AG10803 (cell line): ENCODE data around the gene ZBTB46.
A peak's percentile ranks its signal among the peaks of the same experiment; 100 is the strongest.

Source experiments
- DNase-seq: peaks from one replicate; pipeline ENCODE4 v3.0.0; 2010; ENCODE audit warnings: low read depth
- H3K4me3 ChIP-seq: 2 replicates; pipeline ENCODE4 v1.5.1; 2011; ENCODE audit warnings: mild to moderate bottlenecking, low read length, control low read depth
- TF ChIP-seq, protein P1 (sequence below): conservative IDR thresholded peaks from 2 replicates; pipeline ENCODE4 v1.5.1; 2011; ENCODE audit warnings: mild to moderate bottlenecking, low read length, control low read depth, inconsistent platforms

The ZBTB46 gene

DNA sequence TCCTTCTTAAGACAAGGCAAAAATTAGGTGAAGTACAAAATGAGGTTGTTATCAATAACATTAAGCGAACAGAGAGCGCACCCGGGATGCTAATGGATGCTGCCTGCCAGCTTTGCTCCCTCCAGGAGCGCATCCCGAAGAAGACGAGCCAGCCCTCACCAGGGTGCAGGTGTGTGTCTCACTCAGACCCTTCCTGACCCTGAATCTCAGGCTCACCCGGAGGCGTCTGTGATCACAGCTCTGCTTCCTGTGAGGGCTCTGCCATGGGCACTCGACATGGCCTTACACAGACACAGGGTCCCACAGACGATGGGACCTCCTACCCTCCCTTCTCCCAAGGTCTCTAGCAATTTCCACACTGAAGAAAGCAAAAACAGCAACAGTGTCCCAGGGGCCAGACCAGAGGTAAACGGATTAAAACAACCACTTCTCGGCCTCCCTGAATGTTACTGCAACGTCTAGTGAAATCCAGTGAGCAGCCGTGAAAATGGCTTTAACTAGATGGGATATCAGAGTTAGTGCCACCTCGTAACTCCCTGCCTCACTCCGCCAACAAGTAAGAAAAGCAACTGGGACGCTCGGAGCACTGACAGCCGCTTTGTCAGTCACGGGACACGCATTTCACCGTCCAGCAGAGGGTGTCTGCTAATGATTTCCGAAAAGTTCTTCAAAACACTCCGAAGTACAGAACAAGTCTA lies 11.7 kb downstream of the ZBTB46 start:
- peak; percentile 34 for DNase-seq
- H3K4me3 ChIP-seq = no peak overlapping the region
- TF ChIP-seq, protein P1, sequence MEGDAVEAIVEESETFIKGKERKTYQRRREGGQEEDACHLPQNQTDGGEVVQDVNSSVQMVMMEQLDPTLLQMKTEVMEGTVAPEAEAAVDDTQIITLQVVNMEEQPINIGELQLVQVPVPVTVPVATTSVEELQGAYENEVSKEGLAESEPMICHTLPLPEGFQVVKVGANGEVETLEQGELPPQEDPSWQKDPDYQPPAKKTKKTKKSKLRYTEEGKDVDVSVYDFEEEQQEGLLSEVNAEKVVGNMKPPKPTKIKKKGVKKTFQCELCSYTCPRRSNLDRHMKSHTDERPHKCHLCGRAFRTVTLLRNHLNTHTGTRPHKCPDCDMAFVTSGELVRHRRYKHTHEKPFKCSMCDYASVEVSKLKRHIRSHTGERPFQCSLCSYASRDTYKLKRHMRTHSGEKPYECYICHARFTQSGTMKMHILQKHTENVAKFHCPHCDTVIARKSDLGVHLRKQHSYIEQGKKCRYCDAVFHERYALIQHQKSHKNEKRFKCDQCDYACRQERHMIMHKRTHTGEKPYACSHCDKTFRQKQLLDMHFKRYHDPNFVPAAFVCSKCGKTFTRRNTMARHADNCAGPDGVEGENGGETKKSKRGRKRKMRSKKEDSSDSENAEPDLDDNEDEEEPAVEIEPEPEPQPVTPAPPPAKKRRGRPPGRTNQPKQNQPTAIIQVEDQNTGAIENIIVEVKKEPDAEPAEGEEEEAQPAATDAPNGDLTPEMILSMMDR = peak; percentile 56

DNA sequence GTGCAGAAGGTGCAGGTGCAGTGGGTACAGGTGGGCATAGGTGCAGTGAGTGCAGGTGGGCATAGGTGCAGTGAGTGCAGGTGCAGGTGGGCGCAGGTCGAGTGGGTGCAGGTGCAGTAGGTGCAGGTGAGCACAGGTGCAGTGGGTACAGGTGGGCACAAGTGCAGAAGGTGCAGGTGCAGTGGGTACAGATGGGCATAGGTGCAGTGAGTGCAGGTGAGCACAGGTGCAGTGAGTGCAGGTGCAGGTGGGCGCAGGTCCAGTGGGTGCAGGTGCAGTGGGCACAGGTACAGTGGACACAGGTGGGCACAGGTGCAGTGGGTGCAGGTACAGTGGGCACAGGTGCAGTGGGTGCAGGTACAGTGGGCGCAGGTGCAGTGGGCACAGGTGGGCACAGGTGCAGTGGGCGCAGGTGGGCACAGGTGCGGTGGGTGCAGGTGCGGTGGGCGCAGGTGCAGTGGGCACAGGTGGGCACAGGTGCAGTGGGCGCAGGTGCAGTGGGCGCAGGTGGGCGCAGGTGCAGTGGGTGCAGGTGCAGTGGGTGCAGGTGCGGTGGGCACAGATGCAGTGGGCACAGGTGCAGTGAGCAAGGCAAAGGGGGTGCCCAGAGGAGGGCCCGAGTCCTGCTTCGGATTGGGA lies 15.3 kb downstream of the ZBTB46 start:
- H3K4me3 ChIP-seq = no peak overlapping the region
- no peak for DNase-seq
- TF ChIP-seq, protein P1 = no peak

DNA sequence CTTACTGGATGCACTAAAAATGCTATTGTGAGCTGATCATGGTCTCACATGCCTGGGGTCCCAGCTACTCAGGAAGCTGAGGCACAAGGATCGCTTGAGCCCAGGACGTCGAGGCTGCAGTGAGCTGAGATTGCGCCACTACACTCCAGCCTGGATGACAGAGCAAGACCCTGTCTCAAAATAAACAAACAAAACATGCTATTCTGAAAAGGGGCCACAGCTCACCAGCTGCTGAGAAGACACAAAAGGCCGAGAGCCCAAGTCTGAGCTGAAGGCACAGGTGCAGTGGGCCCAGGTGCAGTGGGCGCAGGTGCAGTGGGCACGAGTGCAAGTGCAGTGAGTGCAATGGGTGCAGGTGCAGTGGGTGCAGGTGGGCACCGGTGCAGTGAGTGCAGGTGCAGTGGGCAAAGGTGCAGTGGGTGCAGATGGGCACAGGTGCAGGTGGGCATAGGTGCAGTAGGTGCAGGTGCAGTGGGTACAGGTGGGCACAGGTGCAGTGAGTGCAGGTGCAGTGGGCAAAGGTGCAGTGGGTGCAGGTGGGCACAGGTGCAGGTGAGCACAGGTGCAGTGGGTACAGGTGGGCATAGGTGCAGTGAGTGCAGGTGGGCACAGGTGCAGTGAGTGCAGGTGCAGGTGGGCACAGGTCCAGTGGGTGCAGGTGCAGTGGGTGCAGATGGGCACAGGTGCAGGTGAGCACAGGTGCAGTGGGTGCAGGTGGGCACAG lies 16.0 kb downstream of the ZBTB46 start:
- H3K4me3 ChIP-seq = no peak overlapping the region
- TF ChIP-seq, protein P1 = no peak
- no peak for DNase-seq

DNA sequence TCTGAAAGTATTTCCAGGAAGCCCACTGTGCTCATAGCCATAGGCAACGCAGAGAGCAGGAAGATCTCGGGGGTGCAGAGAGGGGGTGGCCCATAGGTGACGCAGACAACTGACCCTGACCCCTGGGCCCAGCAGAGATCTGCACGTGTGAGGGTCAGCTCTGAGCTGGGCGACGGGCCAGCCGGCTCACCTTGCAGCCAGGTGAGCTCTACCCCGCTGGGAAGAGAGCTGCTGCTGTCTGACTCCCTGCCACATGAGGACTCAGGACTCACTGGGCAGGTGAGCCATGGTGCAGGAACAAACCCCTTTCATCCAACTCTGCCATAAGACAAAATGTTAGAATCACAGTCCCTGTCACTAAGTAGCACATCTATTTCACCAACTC lies 19.6 kb downstream of the ZBTB46 start:
- no peak overlapping the region for H3K4me3 ChIP-seq
- TF ChIP-seq, protein P1 = no peak
- DNase-seq = no peak

DNA sequence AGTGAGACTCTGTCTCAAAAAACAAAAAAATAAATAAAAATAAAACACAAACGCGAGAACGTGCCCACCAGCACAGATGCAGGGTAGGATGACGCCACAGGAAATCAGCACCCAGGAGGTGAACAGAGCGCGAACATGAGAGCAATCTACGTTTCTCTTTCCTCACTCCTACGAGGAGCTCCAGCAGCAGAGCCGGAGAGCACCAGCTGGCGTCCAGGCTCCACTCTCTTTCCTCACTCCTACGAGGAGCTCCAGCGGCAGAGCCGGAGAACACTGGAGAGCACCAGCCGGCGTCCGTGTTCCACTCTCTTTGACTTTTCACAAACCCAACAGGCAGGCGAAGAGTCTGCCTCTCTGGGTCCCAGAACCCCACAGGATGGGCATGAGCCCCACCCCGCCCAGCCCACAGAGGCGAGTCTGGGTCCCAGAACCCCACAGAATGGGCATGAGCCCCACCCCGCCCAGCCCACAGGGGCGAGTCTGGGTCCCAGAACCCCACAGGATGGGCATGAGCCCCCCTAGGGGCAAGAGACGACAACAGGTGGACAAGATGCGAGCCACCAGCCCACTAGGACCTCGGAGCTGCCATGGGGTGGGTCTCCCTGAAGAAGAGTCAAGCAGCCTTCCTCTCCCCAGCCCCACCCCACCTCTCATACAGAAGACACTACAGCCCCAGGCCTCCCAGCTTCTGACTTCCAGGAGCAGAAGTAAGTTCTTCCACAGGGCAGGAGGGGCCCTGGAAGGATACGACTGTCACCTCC lies 20.2 kb downstream of the ZBTB46 start:
- TF ChIP-seq, protein P1 = no peak
- DNase-seq = no peak
- H3K4me3 ChIP-seq = no peak overlapping the region

DNA sequence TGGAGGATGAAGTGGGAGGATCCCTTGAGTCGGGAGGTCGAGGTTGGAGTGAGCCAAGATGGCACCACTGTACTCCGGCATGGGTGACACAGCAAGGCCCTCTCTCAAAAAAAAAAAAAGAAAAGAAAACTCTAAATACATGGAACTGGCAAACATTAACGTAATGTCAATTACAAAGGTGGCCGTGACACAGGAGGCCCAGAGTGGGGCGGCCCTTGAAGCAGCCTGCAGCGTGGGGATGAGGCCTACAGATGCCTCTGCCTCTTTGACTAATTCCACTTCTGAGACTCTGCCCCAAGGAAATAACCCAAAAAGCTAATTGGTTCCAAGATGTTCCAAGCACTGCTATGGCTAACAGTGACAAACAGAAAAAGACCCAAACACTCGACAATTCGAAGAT lies 21.2 kb downstream of the ZBTB46 start:
- no peak for DNase-seq
- H3K4me3 ChIP-seq = no peak overlapping the region
- TF ChIP-seq, protein P1 = no peak
